Epithelial cell of esophagus (primary cell): Measurements from ENCODE around the gene RAF1.
"Not testable (repeated sequence)": the region's sequence is repeated elsewhere in the genome, so short reads cannot be mapped to it uniquely, and the experiment has no call there.

Source experiments
- DNase-seq: peaks from one replicate; pipeline ENCODE4 v3.0.0; 2010; ENCODE audit warnings: low read depth
- H3K4me3 ChIP-seq: 2 replicates; pipeline ENCODE4 v1.5.1; 2011; ENCODE audit warnings: mild to moderate bottlenecking, low read length, control low read depth
- TF ChIP-seq, protein P1 (sequence below): IDR thresholded peaks from 2 replicates; pipeline ENCODE4 v1.5.1; 2011; ENCODE audit warnings: low read depth, mild to moderate bottlenecking, low read length, control low read depth, inconsistent platforms; ENCODE audit not compliant: insufficient read depth; ENCODE audit errors: missing control alignments

The RAF1 gene

DNA sequence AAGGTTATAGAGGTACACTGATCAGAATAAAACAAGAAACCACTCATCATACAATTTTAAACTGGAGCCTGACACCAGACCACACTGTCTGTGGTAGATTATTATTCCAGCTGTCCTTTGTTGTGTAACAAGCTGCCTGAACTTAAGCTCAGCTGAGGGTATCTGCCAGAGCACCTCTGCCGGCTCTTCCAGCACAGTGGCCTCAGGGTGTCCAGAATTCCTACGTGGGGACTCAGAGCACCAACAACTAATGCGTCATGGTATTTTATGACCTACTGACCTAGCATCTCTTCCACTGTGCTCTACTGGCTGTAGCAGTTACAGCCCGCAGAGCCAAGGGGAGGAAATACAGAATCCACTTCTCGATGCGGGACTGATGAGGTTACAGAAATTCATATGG is 15.6 kb upstream of the RAF1 start:
- TF ChIP-seq, protein P1, sequence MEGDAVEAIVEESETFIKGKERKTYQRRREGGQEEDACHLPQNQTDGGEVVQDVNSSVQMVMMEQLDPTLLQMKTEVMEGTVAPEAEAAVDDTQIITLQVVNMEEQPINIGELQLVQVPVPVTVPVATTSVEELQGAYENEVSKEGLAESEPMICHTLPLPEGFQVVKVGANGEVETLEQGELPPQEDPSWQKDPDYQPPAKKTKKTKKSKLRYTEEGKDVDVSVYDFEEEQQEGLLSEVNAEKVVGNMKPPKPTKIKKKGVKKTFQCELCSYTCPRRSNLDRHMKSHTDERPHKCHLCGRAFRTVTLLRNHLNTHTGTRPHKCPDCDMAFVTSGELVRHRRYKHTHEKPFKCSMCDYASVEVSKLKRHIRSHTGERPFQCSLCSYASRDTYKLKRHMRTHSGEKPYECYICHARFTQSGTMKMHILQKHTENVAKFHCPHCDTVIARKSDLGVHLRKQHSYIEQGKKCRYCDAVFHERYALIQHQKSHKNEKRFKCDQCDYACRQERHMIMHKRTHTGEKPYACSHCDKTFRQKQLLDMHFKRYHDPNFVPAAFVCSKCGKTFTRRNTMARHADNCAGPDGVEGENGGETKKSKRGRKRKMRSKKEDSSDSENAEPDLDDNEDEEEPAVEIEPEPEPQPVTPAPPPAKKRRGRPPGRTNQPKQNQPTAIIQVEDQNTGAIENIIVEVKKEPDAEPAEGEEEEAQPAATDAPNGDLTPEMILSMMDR, result no peak
- H3K4me3 ChIP-seq, result no peak overlapping the region
- peak; percentile 80 for DNase-seq

DNA sequence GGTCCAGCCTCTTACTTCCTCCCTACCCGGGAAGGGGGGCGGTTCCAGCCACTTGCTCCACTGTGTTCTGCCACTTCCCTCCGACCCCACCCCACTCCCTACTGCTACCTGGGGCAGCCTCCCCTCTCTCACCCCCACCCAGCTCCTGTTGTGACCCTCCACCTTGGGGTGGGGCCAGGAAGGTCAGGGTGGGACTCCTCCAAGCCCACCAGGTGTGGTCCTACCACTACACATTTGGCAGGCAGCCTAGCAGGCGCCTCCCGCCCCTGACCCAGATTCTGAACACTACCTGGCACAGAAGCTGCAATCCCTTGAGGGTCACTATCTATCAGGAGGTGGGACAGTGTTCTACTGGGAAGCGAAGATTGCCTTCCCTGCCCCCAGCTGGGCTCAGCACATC is 13.7 kb upstream of the RAF1 start:
- H3K4me3 ChIP-seq, result no peak overlapping the region
- no peak for DNase-seq

DNA sequence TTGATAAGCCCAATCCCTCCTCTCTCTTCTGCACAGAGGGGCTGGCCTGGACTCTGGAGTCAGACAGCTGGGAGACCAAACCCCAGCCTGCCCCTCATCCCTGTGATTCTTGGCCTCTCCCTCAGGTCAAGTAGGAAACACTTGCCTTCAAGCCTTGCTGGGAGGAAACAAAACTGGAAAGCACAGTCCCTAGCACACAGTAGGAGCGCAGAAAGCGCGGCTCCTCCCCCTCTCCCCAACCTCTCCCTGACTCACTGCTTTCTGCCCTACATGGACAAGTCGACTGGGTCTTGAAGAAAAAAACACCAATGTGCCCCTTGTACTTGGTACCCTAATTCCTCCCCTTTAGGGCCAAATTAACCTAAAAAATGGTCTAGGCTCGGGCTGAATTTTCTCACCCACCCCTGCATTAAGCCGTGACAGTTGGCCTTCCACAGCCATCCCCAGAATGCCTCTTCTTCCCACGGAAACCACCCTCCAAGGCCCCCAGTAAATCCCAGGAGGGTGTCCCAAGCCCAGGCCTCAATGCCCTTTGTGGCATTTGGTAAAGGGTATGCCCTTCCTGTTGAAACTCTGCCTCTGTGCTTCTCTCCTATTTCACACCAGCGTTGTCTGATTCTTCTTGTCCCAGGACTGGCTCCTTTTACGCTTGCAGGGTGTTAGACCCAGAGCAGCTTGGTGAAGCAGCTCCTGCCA is 11.3 kb upstream of the RAF1 start:
- TF ChIP-seq, protein P1, result no peak
- no peak for DNase-seq
- H3K4me3 ChIP-seq, result no peak overlapping the region

More for the DNA sequence above, 13.7 kb upstream of the RAF1 start:
- TF ChIP-seq, protein P1, result no peak

DNA sequence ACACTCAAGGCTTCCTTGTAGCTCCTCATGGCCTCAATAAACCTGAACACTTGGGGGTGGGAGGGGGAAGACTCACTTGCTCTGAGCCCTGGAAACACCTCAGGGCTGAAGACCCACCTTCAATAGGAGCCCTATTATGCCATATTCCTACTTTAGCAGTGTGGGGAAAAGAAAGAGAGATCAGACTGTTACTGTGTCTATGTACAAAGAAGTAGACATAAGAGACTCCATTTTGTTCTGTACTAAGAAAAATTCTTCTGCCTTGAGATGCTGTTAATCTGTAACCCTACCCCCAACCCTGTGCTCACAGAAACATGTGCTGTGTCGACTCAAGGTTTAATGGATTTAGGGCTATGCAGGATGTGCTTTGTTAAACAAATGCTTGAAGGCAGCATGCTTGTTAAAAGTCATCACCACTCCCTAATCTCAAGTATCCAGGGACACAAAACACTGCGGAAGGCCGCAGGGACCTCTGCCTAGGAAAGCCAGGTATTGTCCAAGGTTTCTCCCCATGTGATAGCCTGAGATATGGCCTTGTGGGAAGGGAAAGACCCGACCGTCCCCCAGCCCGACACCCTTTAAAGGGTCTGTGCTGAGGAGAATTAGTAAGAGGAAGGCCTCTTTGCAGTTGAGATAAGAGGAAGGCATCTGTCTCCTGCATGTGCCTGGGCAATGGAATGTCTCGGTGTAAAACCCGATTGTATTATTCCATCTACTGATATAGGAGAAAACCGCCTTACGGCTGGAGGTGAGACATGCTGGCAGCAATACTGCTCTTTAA is 10.2 kb upstream of the RAF1 start:
- not testable (repeated sequence) for H3K4me3 ChIP-seq, DNase-seq

DNA sequence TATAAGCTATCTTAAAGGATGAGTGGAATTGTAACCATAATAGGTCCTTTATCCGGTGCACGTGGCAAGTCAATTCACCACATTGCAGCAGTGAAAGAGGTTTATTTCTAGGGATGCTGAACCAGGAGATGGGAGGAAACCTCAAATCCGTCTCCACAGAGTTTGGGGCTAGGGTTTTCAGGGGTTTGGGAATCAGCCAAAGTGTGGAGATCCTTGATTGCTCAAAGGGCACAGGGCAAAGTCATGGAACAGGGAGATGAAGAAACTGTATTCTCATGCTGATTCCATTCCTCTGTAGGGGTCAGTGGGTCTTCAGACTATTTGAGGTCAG is 7.2 kb upstream of the RAF1 start:
- TF ChIP-seq, protein P1, result no peak
- H3K4me3 ChIP-seq, result no peak overlapping the region
- DNase-seq, result no peak

DNA sequence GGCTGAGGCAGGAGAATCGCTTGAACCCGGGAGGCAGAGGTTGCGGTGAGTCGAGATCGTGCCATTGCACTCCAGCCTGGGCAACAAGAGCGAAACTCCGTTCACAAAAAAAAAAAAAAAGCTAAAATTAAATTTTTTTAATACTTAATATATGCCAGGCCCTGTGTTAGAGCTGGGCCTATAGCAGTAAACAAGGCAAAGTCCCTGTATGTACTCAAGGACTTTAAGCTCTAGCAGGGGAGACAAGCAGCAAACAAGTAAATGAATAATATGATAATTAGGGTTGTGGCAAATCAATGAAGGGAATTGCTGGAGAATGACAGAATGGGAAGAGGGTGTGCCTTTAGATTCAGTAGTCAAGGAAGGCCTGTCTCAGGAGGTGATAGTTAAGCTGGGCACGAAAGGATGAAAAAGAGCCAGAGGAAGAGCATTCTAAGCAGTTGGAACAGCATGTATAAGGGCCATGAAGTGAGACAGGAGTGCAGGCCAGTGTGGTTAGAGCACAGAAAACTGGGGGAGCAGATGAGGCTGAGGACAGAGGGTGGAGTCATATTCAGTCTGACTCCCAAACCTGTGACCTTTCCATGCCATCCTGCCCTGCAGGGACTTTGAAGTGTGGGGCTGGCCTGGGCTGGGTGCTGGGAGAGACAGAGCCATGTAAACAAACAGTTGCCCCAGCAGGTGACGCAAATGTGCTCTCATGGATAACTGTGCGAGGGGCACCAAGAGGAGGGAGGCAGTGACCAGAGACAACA is 6.6 kb upstream of the RAF1 start:
- no peak overlapping the region for H3K4me3 ChIP-seq
- no peak for DNase-seq

More for the DNA sequence above, 6.6 kb upstream of the RAF1 start:
- TF ChIP-seq, protein P1, result no peak
